ENCODE results near the gene PRKCD.

PRKCD gene

GRCh38 chr3:53151870-53152660 lies 8.9 kb upstream of the PRKCD start:
- intact Hi-C loops (cut with DNase I): no loop called here
- no peak for DNase-seq

DNA sequence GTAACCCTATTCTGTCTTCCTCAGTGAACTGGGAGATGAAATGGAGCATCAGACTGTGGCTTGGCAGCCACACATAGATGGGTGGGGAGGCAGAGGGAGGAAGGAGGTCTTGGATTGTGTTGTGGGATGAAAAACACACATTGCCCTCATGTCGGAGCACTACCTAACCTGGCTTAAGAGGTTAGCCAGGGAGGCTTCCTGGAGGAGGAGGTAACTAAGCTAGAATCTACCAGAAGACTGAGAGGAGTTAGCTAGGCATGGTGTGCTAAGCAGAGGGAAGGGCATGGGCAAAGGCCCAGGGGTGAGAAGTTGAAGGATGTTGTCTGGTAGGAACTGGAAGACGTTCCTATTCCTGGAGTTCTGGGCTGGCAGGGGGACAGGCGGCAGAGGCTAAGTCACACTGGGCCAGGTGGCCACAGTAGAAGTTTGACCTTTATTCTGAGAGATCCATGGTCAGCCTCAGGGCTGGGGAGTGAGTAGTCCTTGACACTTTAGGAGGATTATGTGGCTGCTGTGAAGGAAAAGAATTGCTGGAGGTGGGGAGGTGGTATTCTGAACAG lies 7.7 kb upstream of the PRKCD start:
- intact Hi-C loops (cut with DNase I): no loop called here
- no peak for DNase-seq

GRCh38 chr3:53153980-53154379 lies 7.0 kb upstream of the PRKCD start:
- DNase-seq: peak in 26 of 42 donors; percentile 34 to 84 (median 60)
- intact Hi-C loops (cut with DNase I): no loop called here

DNA sequence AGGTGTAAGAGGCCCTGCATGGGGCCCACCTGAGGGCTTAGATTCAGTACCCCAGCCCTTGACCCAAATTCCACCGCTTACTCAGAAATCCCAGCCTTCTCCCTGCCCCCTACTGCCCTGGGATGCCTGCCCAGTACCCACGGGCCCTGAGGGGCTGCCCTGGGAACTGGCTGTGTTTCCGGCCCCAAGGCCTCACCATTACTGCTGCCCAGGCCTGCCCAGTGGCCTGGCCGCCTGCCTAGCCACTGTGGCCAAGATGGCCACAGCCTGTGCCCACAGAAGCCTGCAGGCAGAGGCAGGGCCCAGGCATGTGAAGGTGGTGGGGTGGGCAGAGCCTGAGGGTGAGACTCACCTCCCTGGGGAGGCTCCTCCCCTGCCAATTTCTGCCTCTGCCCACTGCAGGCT lies 6.1 kb upstream of the PRKCD start:
- DNase-seq: peak in 13 of 42 donors; percentile 26 to 71 (median 46)
- intact Hi-C loops (cut with DNase I): no loop called here

DNA sequence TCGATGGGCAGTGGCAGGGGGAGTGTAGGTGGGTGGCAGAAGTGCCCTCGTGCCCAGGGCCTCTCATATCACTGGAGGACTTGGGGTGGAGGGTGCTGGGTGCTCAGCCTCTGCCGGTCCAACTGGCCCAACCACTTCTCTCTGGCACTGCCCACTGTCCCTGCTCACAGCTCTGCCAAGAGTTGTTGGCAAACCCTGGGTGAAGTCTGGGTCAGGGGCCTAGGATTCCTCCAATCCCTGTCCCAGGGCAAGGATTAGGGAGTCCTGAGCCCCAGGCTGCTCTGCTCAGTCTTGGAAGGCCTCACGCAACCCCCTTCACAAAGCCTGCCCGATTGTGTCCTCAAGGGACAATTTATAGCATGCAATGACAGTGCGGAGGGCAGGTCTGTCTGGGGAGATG lies 5.2 kb upstream of the PRKCD start:
- DNase-seq: peak in 3 of 42 donors; percentile 29 to 51 (median 36)

GRCh38 chr3:53156368-53156834 lies 4.6 kb upstream of the PRKCD start:
- peak in 1 of 42 donors; percentile 21 for DNase-seq
- intact Hi-C loops (cut with DNase I): no loop called here

More for the DNA sequence above, 5.2 kb upstream of the PRKCD start:
- intact Hi-C loops (cut with DNase I): no loop called here

- intact Hi-C loops (cut with DNase I): no loop called here
- DNase-seq: no peak
Measured at GRCh38 chr3:53157974-53158580, 2.9 kb upstream of the PRKCD start.

GRCh38 chr3:53158765-53159155 lies 2.2 kb upstream of the PRKCD start:
- DNase-seq: no peak
- intact Hi-C loops (cut with DNase I): no loop called here

- DNase-seq: no peak
Measured at GRCh38 chr3:53159156-53160060, 1.6 kb upstream of the PRKCD start.

DNA sequence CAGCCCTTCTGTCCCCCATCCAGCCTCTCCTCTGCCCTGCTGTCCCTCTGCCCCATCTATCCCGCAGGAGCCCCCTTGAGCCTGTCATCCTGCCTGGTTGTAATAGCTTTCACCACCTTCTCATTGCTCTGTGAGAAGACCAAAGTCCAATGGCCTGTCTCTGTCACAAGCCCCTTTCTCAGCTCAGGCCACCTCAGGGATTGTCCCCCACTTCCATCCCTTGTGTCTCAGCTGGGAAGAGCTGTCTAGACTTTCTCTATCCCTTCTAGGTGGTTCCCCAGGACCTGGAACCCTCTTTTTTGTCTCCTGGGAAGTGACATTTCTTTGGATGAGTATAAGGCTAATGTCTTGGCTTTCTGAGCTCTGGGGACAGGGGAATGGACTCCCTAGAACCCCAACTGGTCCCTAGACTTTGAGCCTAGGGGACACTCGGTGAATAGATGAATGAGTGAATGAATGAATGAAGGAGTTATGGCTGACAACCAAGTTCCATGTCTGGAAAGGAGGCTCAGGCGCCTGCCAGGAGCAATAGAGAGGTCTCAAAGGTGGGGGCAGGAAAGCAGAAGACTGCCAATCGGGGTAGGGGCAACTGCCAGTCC lies 849 bp upstream of the PRKCD start:
- DNase-seq: no peak
- intact Hi-C loops (cut with DNase I): no loop called here

More at GRCh38 chr3:53159156-53160060, 1.6 kb upstream of the PRKCD start:
- intact Hi-C loops (cut with DNase I): no loop called here

DNA sequence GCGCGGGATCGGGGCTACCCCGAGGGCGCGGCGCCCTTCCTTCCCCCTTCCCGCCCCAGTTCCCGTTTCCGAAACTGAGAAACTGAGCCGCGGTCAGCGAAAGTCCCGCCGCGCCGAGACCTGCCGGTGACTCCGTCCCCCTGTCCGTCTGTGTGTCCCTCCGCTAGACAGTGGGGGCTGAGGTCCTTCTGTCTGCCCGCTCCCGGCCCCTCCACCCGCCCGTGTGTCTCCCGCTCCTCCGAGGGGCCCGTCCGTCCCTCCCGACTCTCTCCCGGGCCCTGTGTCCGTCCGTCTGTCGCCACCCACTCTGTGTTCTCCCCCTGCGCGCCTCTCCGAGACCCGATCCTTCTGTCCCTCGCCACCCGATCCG lies 426 bp downstream of the PRKCD start:
- intact Hi-C loops (cut with DNase I): no loop called here
- DNase-seq: peak in 3 of 42 donors; percentile 10 to 50 (median 18)

- DNase-seq: peak in 20 of 42 donors; percentile 30 to 73 (median 51)
- intact Hi-C loops (cut with DNase I): no loop called here
Measured at GRCh38 chr3:53161820-53162671, 1.0 kb downstream of the PRKCD start.

DNA sequence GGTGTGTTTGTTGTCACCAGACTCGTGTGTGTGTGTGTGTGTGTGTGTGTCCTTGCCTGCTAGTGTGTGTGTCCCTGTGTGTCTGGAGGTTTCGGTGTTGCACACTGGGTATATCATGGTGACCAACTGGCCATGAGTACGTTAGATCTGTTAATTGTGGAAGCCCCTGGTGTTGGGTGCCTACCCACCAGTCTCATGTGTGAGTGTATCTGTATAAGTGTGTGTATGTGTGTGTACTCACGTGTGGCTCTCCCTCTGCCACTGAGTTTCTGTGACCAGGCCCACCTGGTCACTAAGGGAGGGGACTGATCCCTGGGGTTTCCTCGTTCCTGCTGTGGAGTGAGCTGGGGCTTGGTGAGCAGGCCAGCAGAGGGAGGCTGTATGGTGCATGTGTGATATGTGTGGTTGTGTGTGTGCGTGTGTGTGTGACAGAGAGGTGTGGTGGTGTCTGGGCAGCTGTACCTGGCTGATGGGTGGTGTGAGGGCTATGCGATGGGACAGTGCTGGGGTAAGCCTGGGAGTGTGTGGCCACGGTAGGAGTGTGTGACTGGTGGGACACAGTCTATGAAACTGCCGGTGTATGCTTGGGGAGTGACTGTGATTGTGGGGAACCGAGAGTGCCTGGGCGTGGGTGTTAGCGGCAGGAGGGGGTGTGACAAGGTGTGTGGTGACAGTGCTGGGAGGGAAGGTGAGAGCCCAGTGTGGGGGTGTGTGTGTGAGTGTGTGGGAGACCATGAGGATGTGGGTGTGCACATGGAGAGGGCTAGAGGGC lies 1.8 kb downstream of the PRKCD start:
- intact Hi-C loops (cut with DNase I): no loop called here
- DNase-seq: peak in 34 of 42 donors; percentile 36 to 81 (median 56)

DNA sequence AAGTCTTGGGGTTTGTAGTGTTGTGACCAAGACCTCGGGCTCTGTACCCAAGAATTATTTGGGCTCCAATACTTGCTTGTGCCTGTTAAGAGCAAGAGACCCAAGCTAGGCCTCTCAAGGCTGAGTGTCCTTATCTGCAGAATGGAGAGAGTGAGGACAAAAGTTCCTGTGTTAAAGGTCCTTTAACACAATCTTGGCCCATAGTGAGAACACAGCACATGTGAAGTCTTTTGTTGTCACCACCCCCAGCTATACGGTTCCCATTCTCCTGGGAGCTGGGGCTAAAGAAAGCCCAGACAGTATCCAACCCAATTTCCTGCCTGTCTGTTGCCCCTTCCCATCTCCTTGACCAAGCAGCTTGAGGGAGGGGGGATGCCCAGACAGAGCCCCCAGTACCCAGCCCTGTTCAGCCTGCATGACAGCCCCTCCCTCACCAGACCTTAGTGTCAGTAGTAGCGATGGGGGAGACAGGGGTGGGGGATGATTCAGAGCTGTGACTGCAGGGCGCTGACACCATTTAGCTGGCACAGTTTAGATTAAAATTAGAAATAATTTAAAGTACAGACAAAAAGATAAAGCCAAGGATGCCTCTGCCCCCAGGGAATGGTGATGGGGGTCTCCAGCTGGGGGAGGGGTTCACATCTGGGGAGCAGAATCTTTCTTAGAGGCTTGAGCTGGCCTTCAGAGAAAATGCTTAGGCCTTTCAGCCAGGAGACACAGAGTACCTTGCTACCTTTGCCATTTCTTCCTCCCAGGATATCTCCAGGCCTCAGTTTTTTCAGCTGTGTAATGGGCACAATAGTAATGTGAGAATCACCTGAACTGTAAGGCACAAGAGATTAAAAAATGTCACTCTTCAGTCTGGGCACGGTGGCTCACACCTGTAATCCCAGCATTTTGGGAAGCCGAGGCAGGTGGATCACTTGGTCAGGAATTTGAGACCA lies 2.7 kb downstream of the PRKCD start:
- intact Hi-C loops (cut with DNase I): no loop called here
- peak in 2 of 42 donors; percentile 33 to 64 for DNase-seq

GRCh38 chr3:53164911-53165310 lies 3.9 kb downstream of the PRKCD start:
- intact Hi-C loops (cut with DNase I): no loop called here
- no peak for DNase-seq

DNA sequence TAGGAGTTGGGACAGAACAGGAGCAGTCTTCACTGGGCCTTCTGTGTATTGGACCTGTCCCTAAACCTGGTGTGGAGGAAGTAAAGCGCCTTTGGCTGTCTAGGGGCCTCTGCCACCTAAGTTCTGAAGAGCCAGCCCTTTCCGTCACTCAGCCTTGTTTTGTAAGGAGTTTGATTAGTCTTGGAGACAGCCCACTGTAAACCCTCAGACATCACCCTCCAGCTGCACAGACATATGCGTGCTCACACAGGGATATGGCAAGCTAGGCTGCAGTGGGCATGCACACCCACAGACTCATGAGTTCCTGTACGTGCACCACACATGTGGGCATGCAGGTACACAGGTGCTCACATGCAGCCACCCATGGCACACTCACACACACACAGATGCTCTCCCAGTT lies 5.2 kb downstream of the PRKCD start:
- intact Hi-C loops (cut with DNase I): no loop called here

More for the DNA sequence above, 5.2 kb downstream of the PRKCD start:
- peak in 1 of 42 donors; percentile 23 for DNase-seq
